GM19372 (cell line): ENCODE data around the gene THAP4.
"Not testable (repeated sequence)": the region's sequence is repeated elsewhere in the genome, so short reads cannot be mapped to it uniquely, and the experiment has no call there.

ENCODE experiments used
- ATAC-seq: cut with Tn5 transposase; IDR thresholded peaks from one replicate; pipeline ENCODE4 v1.9.1; 2021; ENCODE audit warnings: mild to moderate bottlenecking, low read depth, moderate library complexity; ENCODE audit not compliant: unreplicated experiment

THAP4 gene

DNA sequence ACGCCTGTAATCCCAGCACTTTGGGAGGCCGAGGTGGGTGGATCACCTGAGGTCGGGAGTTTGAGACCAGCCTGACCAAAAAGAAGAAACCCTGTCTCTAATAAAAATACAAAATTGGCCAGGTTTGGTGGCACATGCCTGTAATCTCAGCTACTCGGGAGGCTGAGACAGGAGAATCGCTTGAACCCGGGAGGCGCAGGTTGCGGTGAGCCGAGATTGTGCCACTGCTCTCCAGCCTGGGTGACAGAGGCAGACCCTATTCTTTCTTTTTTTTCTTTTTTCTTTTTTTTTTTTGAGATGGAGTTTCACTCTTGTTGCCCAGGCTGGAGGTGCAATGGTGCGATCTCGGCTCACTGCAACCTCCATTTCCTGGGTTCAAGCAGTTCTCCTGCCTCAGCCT is 70.9 kb downstream of the THAP4 start:
- not testable (repeated sequence) for ATAC-seq

DNA sequence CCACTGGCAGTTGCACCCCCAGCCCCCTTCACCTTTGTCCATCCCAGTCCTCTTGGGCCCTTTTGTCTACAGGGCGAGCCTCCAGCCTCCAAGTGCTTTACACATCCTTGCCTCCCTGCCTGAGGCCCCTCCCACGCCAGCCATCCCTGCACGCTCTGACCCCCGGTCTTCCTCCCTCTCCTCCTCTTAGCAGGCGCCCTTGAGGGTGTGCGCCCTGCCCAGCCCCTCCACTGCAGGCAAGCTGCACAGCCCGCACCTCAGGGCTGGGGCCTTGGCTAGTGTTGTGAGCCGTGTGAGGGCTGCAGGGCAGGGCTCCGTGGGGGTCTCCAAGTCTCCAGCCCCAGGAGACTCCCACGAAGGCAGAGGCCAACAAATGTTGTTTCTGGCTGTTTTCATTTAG is 71.5 kb downstream of the THAP4 start:
- ATAC-seq = no peak

DNA sequence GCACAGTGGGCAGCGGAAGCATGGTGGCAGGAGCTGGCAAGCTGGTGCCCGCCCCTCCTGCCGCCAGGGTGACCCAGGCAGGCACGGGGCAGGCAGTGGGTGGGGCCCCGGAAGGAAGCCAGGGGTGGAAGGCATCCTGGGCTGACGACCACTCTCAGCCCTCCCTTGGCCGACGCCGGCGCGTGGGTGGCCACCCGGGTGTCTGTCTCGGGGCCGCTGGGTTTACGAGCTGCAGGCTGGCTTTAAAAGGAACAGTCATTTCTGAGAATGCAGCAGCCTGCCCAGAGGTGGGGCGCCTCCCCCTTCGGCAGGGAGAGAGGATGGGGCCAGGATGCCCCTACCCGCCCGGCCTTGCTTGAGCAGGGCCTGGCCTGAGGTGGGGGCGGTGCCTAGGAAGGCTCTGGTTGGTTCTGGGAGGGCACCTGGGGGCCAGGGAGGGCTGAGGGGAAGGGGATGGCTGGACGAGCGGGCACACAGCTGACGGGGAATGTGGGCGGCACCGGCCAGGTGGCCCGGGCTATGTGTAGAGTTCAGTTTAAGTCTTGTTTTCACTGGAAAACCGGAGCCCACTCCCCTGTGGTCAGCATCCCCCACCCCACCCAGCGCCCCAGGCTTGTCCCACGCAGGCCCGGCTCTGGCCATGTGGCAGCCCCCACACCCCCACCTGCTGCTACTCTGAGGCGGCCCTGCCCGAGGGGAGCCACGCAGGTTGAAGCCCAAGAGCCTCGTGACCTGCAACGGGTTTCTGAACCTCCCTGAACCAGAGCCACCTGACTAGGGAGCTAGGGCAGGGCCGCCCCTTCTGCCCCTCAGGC is 72.2 kb downstream of the THAP4 start:
- ATAC-seq = no peak

DNA sequence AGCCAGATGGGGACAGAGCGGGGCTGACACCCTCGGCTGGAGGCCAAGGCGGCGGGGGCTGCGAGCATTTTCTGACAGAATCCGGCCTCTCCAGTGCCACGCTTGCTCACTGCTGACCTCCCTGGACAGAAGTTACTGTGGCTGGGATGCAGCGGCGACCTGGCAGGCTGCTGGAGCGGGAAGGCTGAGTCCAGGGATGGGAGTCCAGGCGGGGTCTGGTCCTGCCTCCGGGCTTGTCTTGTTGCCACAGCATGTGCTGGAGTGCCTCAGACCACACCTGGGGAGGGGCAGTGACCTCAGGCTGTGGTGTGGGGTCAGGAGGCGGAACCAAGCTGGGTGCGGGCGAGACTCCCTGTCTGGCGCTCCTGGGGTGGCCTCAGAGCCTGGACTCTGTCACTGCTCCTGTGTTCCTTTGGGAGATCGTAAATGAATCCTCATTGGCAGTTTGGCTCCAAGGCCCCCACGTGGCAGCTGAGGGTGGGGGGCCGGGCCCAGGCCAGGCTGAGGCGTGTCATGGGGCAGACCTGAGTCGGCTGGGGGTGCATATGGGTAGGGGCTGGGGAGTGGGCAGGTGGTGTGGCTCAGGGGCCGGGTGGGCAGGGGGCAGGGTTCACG is 72.9 kb downstream of the THAP4 start:
- no peak for ATAC-seq

DNA sequence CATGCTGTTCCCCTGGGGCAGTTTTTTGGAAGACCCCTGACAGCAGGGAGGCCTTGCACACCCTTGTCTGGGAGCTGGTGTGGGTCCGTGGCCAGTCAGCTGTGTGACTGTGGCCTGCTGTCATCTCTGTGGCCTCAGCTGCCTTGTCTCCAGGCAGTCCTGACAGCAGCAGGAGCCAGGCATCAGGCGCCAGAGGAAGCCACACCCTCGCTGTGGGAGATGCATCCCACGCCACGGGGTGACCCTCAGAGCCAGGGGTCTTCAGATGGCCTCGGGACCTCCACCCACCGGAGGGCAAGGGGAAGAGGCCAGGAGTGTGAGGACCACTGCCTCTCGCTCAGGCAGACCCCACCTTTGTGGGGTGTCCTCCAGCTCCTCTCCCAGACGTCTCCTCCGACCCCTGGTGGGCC is 73.4 kb downstream of the THAP4 start:
- ATAC-seq = no peak

DNA sequence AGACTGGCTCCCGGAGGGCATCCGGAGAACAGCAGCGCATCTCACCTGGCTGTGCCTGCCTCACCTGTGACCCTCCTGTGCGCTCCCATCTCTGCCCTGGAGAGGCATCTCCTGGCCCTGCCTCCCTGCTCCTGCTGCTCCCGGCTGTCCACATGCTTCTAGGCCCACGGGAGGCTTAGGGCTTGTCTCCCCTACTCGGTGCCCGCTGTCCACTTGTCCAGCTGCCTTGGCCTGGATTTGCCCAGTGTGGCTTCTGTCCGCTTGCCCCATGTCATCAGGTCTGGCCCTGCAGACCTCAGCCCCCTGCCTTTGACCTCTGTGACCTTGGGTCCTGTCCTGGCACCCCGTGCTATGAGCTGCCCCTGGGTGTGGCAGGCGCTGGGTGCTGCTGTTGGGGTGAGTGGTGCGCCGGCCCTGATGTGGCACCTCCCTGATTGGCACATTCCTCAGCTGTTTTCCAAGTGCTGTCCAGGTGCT is 73.9 kb downstream of the THAP4 start:
- ATAC-seq = no peak

DNA sequence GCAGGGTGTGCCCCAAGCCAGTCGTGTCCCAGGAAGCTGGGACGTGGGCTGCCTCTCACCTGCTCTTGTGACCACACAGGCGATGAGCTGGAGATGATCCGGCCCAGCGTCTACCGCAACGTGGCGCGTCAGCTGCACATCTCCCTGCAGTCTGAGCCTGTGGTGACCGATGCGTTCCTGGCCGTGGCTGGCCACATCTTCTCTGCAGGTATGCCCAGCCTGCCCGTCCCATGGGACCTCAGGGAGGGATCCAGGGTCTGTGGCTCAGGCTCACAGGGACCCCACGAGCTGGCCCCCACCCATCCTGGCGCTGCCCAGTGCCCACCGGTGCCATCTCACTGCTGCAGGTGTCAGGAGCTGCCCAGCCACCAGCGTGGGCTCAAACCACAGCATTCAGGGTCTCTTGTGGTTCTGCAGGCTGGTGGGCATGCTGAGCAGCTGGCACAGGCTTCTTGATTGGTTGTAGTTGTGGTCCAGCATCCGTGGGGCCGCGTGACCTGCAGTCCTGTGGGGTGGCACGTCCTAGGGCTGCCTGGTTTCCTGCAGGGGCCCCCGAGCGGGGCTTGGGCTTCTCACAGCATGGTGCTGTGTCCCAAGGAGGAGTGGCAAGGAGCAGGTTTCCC is 74.6 kb downstream of the THAP4 start:
- ATAC-seq = no peak

DNA sequence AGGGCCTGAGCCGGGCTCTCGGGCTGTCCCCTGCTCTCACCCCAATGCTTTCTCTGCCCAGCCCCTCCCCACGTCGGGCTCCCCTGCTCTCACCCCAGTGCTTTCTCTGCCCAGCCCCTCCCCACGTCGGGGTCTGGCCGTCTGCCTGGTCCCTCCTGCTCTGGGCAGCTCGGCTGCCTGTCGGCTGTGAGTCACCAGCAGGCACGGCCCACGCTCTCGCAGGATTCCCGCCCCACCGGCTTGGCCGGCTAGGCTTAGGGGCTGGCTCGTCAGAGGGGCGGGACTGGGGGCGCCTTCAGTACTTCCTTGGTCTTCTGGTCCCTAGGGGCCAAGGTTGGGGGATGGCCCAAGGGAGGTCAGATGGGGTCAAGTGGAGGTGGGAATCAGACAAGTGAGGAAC is 75.1 kb downstream of the THAP4 start:
- ATAC-seq = no peak

DNA sequence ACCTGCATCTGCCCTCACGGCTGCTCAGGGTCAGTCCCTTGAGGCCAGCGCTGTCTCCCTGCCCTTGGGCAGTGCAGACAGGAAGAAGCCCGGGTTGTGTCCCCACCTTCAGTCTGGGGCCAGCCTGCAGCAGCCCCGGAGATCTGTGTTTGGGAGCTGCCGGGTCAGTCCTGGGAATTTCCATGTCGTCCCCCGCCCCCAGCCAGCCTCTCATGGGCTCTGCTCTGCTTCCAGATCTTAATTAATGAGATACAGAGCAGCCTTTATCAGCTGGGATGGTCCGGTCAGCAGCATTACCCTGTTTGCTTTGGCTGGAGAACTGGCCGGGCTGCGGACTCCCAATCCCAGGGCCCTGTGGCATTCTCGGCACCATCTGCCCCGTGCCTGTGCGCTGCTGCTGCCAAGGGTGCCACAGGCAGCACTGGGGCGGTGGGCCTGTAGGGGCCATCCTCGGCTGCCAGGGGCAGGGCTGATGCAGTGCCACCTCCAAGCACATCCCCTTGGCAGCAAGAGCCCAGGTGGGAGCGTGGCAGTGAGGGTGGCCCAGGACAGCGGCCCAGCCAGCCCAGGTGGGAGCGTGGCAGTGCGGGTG is 76.0 kb downstream of the THAP4 start:
- ATAC-seq = no peak

DNA sequence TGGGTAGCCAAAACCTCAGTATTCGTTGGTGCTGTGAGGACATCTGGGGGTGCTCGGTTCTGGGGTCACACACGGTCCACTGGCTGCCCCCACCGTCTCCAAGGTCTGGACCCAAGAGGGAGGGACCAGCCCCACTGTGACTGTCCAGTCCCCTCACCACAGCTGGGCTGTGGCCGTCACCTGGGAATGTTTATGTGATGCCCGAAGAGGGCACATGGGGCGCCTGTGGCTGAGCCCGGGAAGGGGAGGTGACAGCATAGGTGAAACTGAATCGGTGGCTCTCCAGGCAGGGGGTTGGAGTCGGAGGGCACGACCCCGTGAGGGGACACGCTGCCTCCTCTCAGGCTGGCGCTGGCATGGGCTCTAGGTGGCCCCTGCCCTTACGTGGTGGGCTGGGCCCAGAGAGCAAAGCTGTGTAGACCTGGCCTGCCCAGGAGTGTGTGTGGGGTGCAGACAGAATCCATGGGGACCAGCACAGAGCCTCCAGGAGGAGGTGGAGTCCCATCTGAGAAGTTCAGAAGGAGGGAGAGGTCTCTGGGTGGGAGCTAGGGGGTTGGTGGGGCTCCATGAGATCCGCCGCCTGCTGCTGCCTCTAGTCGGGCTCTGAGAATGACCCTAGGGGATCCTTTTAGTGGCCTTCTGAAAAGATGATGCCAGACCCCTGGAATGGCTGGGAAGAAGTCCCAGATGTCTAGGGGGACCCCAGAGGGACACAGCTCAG is 76.6 kb downstream of the THAP4 start:
- no peak for ATAC-seq

DNA sequence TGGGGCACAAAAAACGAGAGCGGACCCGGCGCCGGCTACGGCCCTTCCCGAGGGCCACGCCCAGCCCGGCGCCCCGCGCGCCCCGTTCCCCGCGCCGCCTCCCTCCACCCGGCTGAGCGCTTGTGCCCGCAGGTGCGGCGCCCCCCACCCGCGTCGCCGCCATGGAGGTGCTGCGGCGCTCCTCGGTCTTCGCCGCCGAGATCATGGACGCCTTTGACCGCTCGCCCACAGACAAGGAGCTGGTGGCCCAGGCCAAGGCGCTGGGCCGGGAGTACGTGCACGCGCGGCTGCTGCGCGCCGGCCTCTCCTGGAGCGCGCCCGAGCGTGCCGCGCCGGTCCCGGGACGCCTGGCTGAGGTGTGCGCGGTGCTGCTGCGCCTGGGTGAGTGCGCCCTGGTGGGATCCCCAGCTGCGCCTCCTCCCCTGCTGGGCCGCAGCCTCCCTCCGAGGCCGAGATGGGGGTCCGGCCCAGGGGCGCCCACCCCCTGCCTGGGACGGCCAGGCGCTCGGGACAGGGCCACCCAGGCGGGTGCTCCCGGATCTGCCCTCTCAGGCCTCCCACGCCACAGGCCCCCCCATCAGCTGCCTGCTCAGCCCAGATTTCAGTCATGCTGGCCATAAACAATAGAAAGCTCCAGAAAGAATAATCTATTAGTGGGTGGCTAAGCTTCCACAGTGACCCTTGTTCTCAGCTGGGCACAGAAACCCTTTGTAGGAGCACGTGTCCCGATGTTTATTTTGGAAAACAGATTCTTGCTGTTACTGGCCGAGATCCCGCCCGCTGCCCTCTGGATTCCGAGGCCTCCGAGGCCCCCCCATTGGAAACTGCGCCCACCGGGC is 77.4 kb downstream of the THAP4 start:
- no peak for ATAC-seq

DNA sequence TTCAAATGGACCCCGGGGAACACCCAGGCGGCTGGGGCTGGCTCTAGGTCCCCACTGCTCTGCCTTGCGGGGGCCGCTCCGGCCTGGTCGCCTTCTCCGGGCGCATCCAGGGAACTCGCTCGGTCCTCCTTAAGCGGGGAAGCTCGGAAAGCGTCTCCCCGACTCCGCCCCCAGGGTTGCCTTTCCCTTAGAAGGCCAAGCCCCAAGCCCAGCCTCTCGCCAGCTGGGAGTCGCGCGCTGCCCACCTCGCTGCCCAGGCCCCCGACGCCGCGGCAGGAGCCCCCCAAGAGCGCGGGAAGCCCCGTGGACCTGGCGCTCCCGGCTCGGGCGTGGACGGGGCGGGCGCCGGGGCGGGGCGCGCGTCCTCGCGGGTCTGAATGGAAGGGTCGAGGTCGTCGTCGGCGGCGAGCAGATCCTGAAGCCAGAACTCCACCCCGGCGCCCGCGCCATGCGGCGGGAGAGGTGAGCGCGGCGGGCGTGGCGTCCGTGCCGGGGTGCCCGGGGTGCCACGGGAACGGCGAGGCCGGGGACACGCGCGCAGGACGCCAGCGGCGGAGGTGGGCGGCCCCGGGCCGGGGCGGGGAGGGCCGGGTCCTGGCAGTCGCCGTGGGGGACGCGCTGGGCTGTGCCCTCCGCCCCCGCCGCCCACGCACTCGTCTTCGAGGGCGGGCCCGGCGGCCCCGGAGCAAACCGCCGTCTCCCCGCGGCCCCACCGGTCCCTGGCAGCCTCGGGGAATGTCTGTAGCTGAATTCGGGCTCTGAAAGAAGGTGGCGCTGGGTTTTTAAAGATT is 78.2 kb downstream of the THAP4 start, which contains the start of gene BOK:
TSS of gene BOK (plus strand) at position 214 of the 791 bp plus-strand sequence. CDS start 739 bp downstream, outside the sequence.
- ATAC-seq = no peak

DNA sequence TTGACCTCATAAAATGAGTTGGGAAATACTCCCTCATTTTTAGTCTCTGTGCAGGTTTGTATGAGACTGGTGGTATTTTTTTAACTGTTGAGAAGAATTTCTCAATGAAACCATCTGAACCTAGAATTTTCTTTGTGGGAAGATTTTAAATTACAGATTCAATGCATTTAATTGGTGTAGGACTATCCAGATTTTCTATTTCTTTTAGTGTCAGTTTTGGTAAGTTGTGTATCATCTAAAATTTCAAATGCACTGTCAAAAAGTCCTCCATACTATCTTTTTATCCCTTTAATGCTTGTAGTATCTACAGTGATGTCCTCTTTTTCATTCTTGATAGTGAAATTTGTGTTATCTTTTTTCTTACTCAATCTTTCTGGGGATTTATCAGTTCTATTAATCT is 80.2 kb downstream of the THAP4 start:
- ATAC-seq = no peak

DNA sequence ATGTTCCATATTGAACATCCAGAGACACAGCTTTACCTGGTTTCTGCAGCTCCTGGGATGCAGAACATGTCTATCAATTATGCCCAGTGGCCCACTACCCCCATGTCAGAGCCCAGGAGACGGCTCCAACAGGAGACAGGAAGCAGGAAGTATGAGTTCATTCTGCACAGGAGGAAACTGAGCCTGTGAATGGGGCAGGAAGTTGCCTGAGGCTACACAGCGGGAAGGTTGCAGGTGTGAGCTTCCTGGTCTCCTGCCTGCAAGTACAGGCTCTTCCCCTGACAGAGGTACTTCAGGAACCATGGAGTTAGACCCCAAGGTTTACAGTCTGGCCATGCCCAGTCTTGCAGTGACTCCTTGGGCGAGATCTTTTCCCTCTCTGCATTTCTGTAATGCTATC is 81.2 kb downstream of the THAP4 start:
- no peak for ATAC-seq

DNA sequence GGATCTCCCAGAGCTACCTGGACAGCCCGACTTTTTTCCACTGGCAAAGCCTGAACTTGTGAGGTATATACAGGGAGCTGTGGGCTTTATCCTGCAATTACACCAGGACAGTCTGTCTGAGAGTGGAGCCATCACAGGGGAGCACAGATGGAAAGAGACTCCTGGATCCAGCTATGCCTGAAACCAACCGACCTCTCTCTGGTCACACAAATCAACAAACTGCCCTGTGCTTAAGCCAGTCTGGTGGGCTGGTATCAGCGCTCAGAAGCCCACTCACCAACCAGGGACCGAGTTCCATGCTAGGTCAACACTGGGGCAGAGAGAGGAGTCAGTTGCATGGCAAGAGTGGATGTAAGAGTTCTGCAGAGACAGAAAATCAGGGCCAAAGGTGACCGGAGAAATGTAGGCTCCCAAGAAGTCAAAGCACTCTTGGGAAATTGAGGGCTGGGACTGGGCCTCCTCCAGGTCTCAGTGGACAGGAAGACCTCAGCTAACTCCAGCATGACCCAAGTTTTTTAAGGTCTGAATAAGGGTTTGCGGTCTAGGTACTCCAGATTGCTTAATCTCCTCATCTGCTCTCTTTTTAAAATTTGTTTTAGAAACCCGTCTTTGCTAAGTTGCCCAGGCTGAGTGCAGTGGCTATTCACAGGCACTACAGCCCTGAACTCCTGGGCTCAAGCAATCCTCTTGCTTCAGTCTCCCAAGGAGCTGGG is 82.2 kb downstream of the THAP4 start:
- no peak for ATAC-seq

DNA sequence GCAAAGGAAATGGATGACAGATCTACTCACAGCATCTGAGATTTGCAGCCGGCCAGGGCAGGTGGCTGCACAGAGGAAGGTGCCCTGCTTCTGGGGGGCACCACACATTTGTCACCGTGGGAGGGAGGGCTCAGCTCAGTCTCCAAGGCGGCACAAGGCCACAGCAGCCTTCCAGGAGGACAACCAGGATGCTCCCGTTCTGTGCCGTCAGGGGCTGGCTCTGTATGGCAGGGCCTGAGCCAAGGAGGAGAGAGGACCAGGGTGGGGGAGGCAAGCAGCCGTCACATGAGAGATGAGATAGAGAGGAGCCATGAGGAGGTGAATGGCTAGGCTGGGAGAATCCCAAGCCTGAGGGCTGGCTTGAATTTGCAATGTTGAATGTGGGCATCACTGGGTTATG is 83.0 kb downstream of the THAP4 start:
- no peak for ATAC-seq

DNA sequence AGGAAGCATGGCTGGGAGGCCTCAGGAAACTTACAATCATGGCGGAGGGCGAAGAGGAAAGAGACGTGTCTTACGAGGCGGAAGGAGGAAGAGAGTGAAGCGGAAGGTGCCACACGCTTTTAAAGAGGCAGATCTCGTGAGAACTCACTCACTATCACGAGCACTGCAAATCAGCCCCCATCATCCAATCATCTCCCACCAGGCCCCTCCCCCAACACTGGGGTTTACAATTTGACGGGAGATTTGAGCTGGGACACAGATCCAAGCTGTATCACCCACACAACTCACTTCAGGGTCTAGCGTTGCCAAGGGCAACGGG is 83.5 kb downstream of the THAP4 start:
- no peak for ATAC-seq

DNA sequence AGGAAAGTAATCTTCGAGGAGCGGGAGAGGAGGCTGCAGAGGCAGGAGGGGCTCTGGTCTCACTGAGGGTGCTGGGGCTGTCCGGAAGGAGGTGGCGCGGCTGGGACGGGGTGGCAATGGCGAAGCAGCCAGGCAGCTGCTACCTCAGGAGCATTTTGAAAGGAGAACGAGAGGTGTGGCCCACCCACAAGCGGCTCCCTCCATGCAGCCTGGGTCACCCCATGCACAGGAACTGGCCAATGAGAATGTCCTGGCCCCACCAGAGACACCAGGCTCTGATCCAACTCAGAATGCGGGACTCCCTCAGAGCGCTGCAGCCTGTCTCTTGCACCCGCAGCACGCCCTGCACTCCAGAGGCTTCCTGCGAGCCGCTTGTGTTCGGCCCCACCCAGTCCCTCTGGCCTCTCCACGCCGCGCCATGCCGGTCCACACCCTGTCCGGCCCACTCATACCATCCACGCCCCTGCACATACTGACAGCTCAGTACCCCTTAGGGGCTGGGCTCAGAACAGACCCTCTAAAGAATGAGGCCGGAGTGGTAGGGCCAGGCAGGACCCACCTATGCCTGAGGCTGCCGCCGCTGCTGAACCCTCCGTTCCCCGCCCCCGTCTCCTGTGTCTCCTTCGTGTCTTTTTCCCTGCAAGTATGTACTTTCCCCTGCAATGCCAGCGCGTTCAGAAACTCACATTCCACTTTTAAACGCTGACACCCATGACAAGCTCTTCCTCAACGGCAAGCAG is 84.8 kb downstream of the THAP4 start:
- no peak for ATAC-seq
